B cell (primary cell): ENCODE data around the gene PITX3.

Experiments
- EZH2 ChIP-seq: IDR thresholded peaks from 2 replicates; pipeline ENCODE4 v1.6.1; 2012; ENCODE audit warnings: borderline replicate concordance, low read depth, mild to moderate bottlenecking, moderate library complexity, low read length; ENCODE audit not compliant: insufficient read depth, poor library complexity, severe bottlenecking
- TF ChIP-seq, protein P1 (sequence below): fragments of 200-600 bp; IDR thresholded peaks from one replicate; pipeline ENCODE4 v1.8.0; 2022; ENCODE audit warnings: antibody characterized with exemption, mild to moderate bottlenecking

DNA sequence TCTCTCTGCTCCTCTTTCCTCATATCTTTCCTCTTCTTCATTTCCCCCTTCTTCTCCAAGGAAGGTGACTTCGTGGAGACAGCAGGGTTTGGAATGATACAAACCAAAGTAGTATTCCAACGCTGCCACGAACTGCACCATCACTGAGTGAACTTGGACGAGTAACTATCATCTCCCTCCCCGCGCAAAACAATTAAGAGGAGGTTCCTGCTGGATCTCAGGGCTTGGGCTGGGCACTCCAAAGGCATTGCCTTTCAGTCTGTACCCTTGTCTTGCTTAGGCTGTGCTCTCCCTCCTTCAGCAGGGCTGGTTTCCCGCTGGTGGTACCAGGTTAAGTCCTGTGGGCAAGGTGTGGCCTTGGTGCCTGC, 790 bp upstream of the PITX3 start:
- TF ChIP-seq, protein P1, sequence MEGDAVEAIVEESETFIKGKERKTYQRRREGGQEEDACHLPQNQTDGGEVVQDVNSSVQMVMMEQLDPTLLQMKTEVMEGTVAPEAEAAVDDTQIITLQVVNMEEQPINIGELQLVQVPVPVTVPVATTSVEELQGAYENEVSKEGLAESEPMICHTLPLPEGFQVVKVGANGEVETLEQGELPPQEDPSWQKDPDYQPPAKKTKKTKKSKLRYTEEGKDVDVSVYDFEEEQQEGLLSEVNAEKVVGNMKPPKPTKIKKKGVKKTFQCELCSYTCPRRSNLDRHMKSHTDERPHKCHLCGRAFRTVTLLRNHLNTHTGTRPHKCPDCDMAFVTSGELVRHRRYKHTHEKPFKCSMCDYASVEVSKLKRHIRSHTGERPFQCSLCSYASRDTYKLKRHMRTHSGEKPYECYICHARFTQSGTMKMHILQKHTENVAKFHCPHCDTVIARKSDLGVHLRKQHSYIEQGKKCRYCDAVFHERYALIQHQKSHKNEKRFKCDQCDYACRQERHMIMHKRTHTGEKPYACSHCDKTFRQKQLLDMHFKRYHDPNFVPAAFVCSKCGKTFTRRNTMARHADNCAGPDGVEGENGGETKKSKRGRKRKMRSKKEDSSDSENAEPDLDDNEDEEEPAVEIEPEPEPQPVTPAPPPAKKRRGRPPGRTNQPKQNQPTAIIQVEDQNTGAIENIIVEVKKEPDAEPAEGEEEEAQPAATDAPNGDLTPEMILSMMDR = no peak
- no peak for TF ChIP-seq EZH2
